Measurements from ENCODE around the gene FBXO27. TPM values are rescaled to one million over a fixed set of nuclear protein-coding genes. Genes with fewer than 3 reads are reported as not detected.

FBXO27 gene
- polyA plus RNA-seq, 3 donors: not detected

DNA sequence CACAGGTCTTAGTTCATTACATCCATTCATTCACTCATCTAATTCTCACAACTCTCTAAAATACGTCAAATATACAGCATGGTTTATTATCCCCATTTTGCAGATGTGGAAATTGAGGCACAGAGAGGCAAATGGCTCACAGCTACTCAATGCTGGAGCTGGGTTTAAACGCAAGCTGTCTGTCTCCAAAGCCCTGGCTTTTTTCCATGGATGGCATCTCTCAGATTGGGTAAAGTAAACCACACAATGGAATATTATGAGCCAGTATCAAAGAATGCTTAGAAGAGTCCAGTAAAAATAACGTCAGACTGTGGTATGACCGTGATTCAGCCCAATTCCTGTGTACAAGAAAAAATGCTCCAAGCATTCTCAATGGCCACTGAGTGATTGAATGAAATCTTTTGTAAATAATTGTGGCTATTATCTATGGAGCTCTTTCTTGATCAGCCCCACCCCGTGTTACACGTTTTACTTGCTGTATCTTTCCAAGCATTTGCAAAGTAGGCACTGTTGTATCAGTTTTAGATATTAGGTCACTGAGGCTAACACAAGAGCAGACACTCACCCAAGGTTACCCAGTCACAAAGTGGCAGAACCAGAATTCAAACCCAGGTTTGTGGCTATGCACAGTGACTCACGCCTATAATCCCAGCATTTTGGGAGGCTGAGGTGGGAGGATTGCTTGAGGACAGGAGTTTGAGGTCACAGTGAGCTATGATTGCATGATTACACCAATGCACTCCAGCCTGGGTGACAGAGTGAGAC, 46.3 kb upstream of the FBXO27 start:
- 93% methylated on average over 5 of the region's 7 CpGs for WGBS (ENCODE audit: insufficient coverage)
- Histone ChIP-seq H3K27me3 (ENCODE audit: control insufficient read depth in 2 of 2, insufficient read depth in 2 of 2, low read length in 2 of 2) (peaks cover 14 to 25% of the 10 kb centered on the region in 2 donors), H3K36me3 (replicated peaks in 1 of 2; ENCODE audit: control insufficient read depth in 1 of 2, insufficient read depth in 2 of 2, low read length in 2 of 2) (no peaks in the 10 kb centered on the region), H3K79me2 (ENCODE audit: insufficient read depth, low read length) (no peaks in the 10 kb centered on the region), H3K9ac (ENCODE audit: insufficient read depth, low read length, poor library complexity, severe bottlenecking) (no peak overlapping the region), H3K4me2 (replicated peaks; ENCODE audit: extremely low read depth, low read length, poor library complexity, severe bottlenecking) (no peak overlapping the region), H2AFZ (ENCODE audit: insufficient read depth, low read depth, low read length, poor library complexity, severe bottlenecking) (no peak overlapping the region), H3K4me3 (replicated peaks in 1 of 3; ENCODE audit: low read depth in 2 of 3, low read length in 3 of 3) (no peak overlapping the region), H3K4me1 (ENCODE audit: control insufficient read depth in 1 of 2, insufficient read depth in 2 of 2, low read length in 2 of 2) (peaks cover 2 to 3% of the 10 kb centered on the region in 2 donors), H3K27ac (ENCODE audit: low read depth in 1 of 2, low read length in 2 of 2) (no peak overlapping the region), H4K20me1 (ENCODE audit: insufficient read depth, low read length) (no peaks in the 10 kb centered on the region), H3K9me3 (replicated peaks in 1 of 2; ENCODE audit: control insufficient read depth in 1 of 2, insufficient read depth in 1 of 2, low read length in 2 of 2) (no peaks in the 10 kb centered on the region)
- DNase-seq: no peak
- intact Hi-C loops (cut with micrococcal nuclease): no loop called here
- Mint-ChIP-seq H3K4me3 (no peak overlapping the region), H3K9me3 (peaks cover 0 to 3% (median under 1%) of the 10 kb centered on the region in 7 donors), H3K4me1 (peaks cover 8% of the 10 kb centered on the region), H3K27me3 (ENCODE audit: low read depth in 3 of 3) (peaks cover 32 to 35% (median 32%) of the 10 kb centered on the region in 3 donors), H3K27ac (peak overlapping the region in 1 of 7 donors; percentile 57), H3K36me3 (no peaks in the 10 kb centered on the region)
- no peak for TF ChIP-seq CTCF (IDR thresholded peaks at IDR 0.05)

- peaks cover 0 to 2% (median 0%) of the 10 kb centered on the region in 7 donors for H3K9me3 Mint-ChIP-seq
- intact Hi-C loops (cut with micrococcal nuclease): no loop called here
- no peak for DNase-seq
- no peak overlapping the region for H2AFZ ChIP-seq (ENCODE audit: insufficient read depth, low read depth, low read length, poor library complexity, severe bottlenecking)
- no peak overlapping the region for H3K27ac ChIP-seq (ENCODE audit: low read depth in 1 of 2, low read length in 2 of 2)
- H3K4me1 Mint-ChIP-seq: peaks cover 6% of the 10 kb centered on the region
- H3K36me3 Mint-ChIP-seq: no peaks in the 10 kb centered on the region
- peaks cover 6 to 8% of the 10 kb centered on the region in 2 donors for H3K4me1 ChIP-seq (ENCODE audit: control insufficient read depth in 1 of 2, insufficient read depth in 2 of 2, low read length in 2 of 2)
- H3K4me3 Mint-ChIP-seq: no peak overlapping the region
- no peaks in the 10 kb centered on the region for H4K20me1 ChIP-seq (ENCODE audit: insufficient read depth, low read length)
- peak overlapping the region in 1 of 7 donors; percentile 27 for H3K27ac Mint-ChIP-seq
- no peak for TF ChIP-seq CTCF (IDR thresholded peaks at IDR 0.05)
- no peak overlapping the region for H3K4me2 ChIP-seq (replicated peaks; ENCODE audit: extremely low read depth, low read length, poor library complexity, severe bottlenecking)
- H3K9ac ChIP-seq (ENCODE audit: insufficient read depth, low read length, poor library complexity, severe bottlenecking): no peak overlapping the region
- H3K27me3 Mint-ChIP-seq (ENCODE audit: low read depth in 3 of 3): peaks cover 19 to 22% (median 19%) of the 10 kb centered on the region in 3 donors
- no peaks in the 10 kb centered on the region for H3K9me3 ChIP-seq (replicated peaks in 1 of 2; ENCODE audit: control insufficient read depth in 1 of 2, insufficient read depth in 1 of 2, low read length in 2 of 2)
- H3K36me3 ChIP-seq (replicated peaks in 1 of 2; ENCODE audit: control insufficient read depth in 1 of 2, insufficient read depth in 2 of 2, low read length in 2 of 2): no peaks in the 10 kb centered on the region
- WGBS (ENCODE audit: insufficient coverage): 93% methylated on average over 10 of the region's 11 CpGs
- no peak overlapping the region for H3K4me3 ChIP-seq (replicated peaks in 1 of 3; ENCODE audit: low read depth in 2 of 3, low read length in 3 of 3)
- H3K79me2 ChIP-seq (ENCODE audit: insufficient read depth, low read length): no peaks in the 10 kb centered on the region
- peaks cover 1 to 12% of the 10 kb centered on the region in 2 donors for H3K27me3 ChIP-seq (ENCODE audit: control insufficient read depth in 2 of 2, insufficient read depth in 2 of 2, low read length in 2 of 2)
Measured at GRCh38 chr19:39077323-39077722, 45.0 kb upstream of the FBXO27 start.

Data from CD14-positive monocyte (primary cell).